KMS-11 (cell line): ENCODE results near the gene SCN4B.
"Not testable (repeated sequence)": the region's sequence is repeated elsewhere in the genome, so short reads cannot be mapped to it uniquely, and the experiment has no call there.

ENCODE experiments used
- H2AFZ ChIP-seq: fragments of 200-600 bp; sonication (generic); 2 replicates; pipeline ENCODE4 v1.6.1; 2016; ENCODE audit warnings: antibody characterized with exemption, mixed run types, low read depth
- H3K27ac ChIP-seq: fragments of 200-600 bp; sonication (generic); 2 replicates; pipeline ENCODE4 v1.6.1; 2016; ENCODE audit warnings: mild to moderate bottlenecking, mixed run types
- H3K27me3 ChIP-seq: fragments of 200-600 bp; sonication (generic); 2 replicates; pipeline ENCODE4 v1.6.1; 2017; ENCODE audit warnings: mild to moderate bottlenecking, low read depth, mixed run types, moderate library complexity; ENCODE audit not compliant: insufficient read depth
- H3K36me3 ChIP-seq: fragments of 200-600 bp; sonication (generic); 2 replicates; pipeline ENCODE4 v1.6.1; 2017; ENCODE audit warnings: mild to moderate bottlenecking, mixed run types; ENCODE audit not compliant: insufficient read depth
- H3K4me1 ChIP-seq: fragments of 200-600 bp; sonication (generic); 2 replicates; pipeline ENCODE4 v1.6.1; 2016; ENCODE audit warnings: mild to moderate bottlenecking, low read depth, mixed run types; ENCODE audit not compliant: poor library complexity, severe bottlenecking
- H3K4me2 ChIP-seq: fragments of 200-600 bp; sonication (generic); 2 replicates; pipeline ENCODE4 v1.7.0; 2016; ENCODE audit warnings: mild to moderate bottlenecking, mixed run types
- H3K4me3 ChIP-seq: fragments of 200-600 bp; sonication (generic); IDR thresholded peaks from 2 replicates; pipeline ENCODE4 v1.6.1; 2017; ENCODE audit warnings: low read depth, low read length, mixed read lengths; ENCODE audit not compliant: insufficient read depth
- H3K79me2 ChIP-seq: fragments of 200-600 bp; sonication (generic); 2 replicates; pipeline ENCODE4 v1.6.1; 2016; ENCODE audit warnings: low read depth, mixed run types; ENCODE audit not compliant: insufficient read depth
- H3K9ac ChIP-seq: fragments of 200-600 bp; sonication (generic); 2 replicates; pipeline ENCODE4 v1.6.1; 2016; ENCODE audit warnings: mild to moderate bottlenecking, mixed run types
- H4K20me1 ChIP-seq: fragments of 200-600 bp; sonication (generic); 2 replicates; pipeline ENCODE4 v1.6.1; 2016; ENCODE audit warnings: mild to moderate bottlenecking, mixed run types; ENCODE audit not compliant: insufficient read depth
- CTCF ChIP-seq: fragments of 200-600 bp; sonication (generic); conservative IDR thresholded peaks from 2 replicates; pipeline ENCODE4 v1.6.1; 2017; ENCODE audit warnings: low read depth, mild to moderate bottlenecking, antibody characterized with exemption, low read length, moderate library complexity, mixed read lengths

The SCN4B gene

DNA sequence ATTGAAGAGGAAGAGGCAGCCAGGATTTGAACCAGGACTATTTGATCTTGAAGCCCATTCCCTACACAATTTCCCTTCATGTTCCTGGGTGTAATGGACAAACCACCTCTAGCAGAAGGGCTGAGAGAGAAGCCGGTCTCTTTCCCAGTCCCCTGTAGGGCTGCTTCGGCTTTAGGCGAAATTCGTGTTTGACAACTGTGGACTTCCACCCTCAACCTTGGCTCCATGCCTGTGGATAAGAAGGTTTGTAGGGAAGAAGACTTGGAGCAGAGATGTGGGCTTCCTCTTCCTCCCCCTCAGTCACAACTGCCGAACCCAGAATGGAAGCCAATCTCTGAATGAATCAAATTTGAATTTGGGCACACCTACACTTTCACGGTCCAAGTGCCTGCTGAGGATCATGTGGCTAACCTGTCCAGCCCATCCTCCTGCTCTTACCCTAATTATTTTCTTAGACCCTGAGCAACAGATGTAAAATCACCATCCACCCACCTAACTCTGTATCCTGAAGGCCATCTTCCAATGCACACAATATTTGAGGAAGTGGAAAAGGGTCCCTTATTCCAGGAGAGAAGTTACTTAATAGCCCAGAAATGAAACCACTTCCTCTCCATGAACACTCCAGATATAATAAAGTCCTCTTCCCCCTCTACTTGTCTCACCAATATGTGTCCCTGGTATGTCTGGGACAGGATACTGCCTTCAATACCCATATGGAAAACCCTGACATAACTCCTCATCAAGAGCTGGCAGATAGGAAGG lies 33.9 kb upstream of the SCN4B start:
- H3K27ac ChIP-seq: no peak overlapping the region
- H3K4me1 ChIP-seq: no peaks in the 10 kb centered on the region
- H4K20me1 ChIP-seq: no peaks in the 10 kb centered on the region
- no peak overlapping the region for H3K4me2 ChIP-seq
- no peaks in the 10 kb centered on the region for H3K36me3 ChIP-seq
- no peak overlapping the region for H3K9ac ChIP-seq
- H3K27me3 ChIP-seq: no peaks in the 10 kb centered on the region
- H3K4me3 ChIP-seq: no peak overlapping the region
- no peak for TF ChIP-seq CTCF
- no peaks in the 10 kb centered on the region for H3K79me2 ChIP-seq
- H2AFZ ChIP-seq: no peak overlapping the region

DNA sequence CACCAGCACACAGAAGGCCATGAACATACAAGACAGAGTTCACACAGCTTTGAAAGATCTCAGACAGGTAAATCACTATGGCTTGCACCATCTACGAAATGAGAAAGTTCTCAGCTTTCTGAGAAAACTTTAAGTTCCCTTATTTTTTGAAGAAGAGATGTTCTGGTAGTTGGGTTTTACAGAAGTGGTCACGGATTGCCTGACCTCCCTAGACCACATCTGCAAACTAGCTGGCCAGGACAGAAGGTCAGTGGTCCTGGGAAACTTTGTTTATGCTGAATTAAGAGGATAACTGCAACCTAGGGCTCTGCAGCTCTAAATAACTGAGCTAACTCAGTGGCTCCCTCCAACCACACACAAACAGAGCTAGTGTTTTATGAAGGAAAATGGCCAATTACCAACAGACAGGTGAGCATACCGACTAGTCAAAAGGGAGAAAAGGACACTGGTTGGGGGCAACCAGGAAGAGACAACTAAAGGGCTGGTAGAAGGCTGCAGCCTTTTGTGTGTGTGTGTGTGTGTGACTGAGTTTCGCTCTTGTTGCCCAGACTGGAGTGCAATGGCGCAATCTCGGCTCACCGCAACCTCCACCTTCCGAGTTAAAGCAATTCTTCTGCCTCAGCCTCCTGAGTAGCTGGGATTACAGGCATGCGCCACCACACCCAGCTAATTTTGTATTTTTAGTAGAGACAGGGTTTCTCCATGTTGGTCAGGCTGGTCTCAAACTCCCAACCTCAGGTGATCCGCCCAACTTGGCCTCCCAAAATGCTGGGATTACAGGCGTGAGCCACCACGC lies 32.4 kb upstream of the SCN4B start:
- H3K4me2 ChIP-seq: no peak overlapping the region
- no peaks in the 10 kb centered on the region for H3K36me3 ChIP-seq
- H3K9ac ChIP-seq: no peak overlapping the region
- no peak for TF ChIP-seq CTCF
- no peak overlapping the region for H2AFZ ChIP-seq
- no peaks in the 10 kb centered on the region for H3K4me1 ChIP-seq
- no peaks in the 10 kb centered on the region for H3K79me2 ChIP-seq
- H3K4me3 ChIP-seq: no peak overlapping the region
- H3K27ac ChIP-seq: no peak overlapping the region
- no peaks in the 10 kb centered on the region for H4K20me1 ChIP-seq
- no peaks in the 10 kb centered on the region for H3K27me3 ChIP-seq

DNA sequence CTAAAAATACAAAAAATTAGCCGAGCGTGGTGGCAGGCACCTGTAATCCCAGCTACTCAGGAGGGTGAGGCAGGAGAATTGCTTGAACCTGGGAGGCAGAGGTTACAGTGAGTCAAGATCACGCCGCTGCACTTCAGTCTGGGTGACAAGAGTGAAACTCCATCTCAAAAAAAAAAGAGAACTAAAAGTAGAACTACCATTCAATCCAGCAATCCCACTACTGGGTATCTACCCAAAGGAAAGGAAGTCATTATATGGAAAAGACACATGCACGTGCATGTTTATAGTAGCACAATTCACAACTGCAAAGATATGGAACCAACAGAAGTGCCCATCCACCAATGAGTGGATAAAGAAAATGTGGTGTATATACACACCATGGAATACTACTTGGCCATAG lies 31.1 kb upstream of the SCN4B start:
- not testable (repeated sequence) for H3K4me3 ChIP-seq, H3K4me1 ChIP-seq, H3K79me2 ChIP-seq, H3K36me3 ChIP-seq, H3K27me3 ChIP-seq, H2AFZ ChIP-seq, H4K20me1 ChIP-seq, H3K9ac ChIP-seq, H3K27ac ChIP-seq, H3K4me2 ChIP-seq

- no peaks in the 10 kb centered on the region for H4K20me1 ChIP-seq
- H3K36me3 ChIP-seq: no peaks in the 10 kb centered on the region
- H2AFZ ChIP-seq: no peak overlapping the region
- H3K27ac ChIP-seq: no peak overlapping the region
- no peak overlapping the region for H3K9ac ChIP-seq
- no peaks in the 10 kb centered on the region for H3K79me2 ChIP-seq
- no peak for TF ChIP-seq CTCF
- H3K4me1 ChIP-seq: no peaks in the 10 kb centered on the region
- H3K4me2 ChIP-seq: no peak overlapping the region
- no peak overlapping the region for H3K4me3 ChIP-seq
- no peaks in the 10 kb centered on the region for H3K27me3 ChIP-seq
Measured at GRCh38 chr11:118180300-118180703, 27.7 kb upstream of the SCN4B start.

DNA sequence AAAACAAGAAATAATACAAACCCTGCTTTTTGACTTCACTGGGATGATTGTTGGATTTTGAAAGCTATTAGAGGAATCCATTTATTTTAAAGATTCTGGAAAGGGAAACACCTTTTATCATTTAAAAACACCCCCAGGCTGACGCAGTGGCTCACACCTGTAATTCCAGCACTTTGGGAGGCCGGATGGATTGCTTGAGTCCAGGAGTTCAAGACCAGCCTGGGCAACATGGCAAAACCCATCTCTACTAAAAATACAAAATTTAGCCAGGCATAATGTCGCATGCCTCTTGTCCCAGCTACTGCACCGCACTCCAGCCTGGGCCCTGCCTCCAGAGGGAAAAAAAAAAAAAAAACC lies 24.1 kb upstream of the SCN4B start:
- Histone ChIP-seq H3K79me2 (no peaks in the 10 kb centered on the region), H3K27me3 (no peaks in the 10 kb centered on the region), H3K4me1 (no peaks in the 10 kb centered on the region), H3K4me2 (no peak overlapping the region), H2AFZ (no peak overlapping the region), H3K27ac (no peak overlapping the region), H3K4me3 (no peak overlapping the region), H4K20me1 (no peaks in the 10 kb centered on the region), H3K36me3 (no peaks in the 10 kb centered on the region), H3K9ac (no peak overlapping the region)
- TF ChIP-seq CTCF: no peak
